ENCODE data around the gene ASNSD1. TPM values are rescaled to one million over a fixed set of nuclear protein-coding genes. Genes with fewer than 3 reads are reported as not detected.
A peak's percentile ranks its signal among the peaks of the same experiment; 100 is the strongest.

ASNSD1 gene
- total and polyA plus RNA-seq, 9 of the 15 experiments (the other 6 are each of a cell fraction or from before 2014, with no cell fraction given) = 23.9 to 56.4 (median 38.3) TPM

- peak overlapping the region; percentile 34 to 71; a peak in 3 of 4 replicates for H3K9ac ChIP-seq (ENCODE audit: insufficient read depth in 1 of 2, low read depth in 2 of 2, low read length in 2 of 2)
- H3K79me2 ChIP-seq (ENCODE audit: control insufficient read depth, insufficient read depth, low read length) = no peaks in the 10 kb centered on the region
- peak in 2 of 4 experiments; percentile 23 to 55 for DNase-seq (ENCODE audit: extremely low read depth in 1 of 4, low spot score in 3 of 4)
- POLR2A ChIA-PET = interaction anchor here (0.7 kb wide), 1 partner anchor 27 kb away, joined by 3 read pairs; no protein-coding TSS in a partner anchor
- CTCF ChIA-PET (ENCODE audit: low intra/inter-chr PET ratio) = no interaction called here
- H3K9me1 ChIP-seq (ENCODE audit: control insufficient read depth, insufficient read depth, low read length) = no peaks in the 10 kb centered on the region
- ATAC-seq = peak; percentile 83
- H4K20me1 ChIP-seq (replicated peaks; ENCODE audit: control insufficient read depth, insufficient read depth, low read length) = no peaks in the 10 kb centered on the region
- H3K4me1 ChIP-seq (replicated peaks in 1 of 2; ENCODE audit: control insufficient read depth in 2 of 2, insufficient read depth in 2 of 2, low read length in 2 of 2) = peaks cover 4 to 9% of the 10 kb centered on the region in 2 experiments; a peak in 4 of 5 replicates
- in situ Hi-C loops (cut with MboI) (no loop called here), intact Hi-C loops (cut with micrococcal nuclease) (no loop called here)
- H3K27me3 ChIP-seq (ENCODE audit: control insufficient read depth in 2 of 2, insufficient read depth in 2 of 2, low read length in 2 of 2) = no peaks in the 10 kb centered on the region
- peak overlapping the region; percentile 13; the same call in 1 of the 2 replicates for H3K4me2 ChIP-seq (ENCODE audit: insufficient read depth, low read length)
- H3K9me3 ChIP-seq (replicated peaks; ENCODE audit: control insufficient read depth, insufficient read depth, low read depth, low read length) = no peaks in the 10 kb centered on the region
- H2AFZ ChIP-seq (ENCODE audit: low read depth, low read length) = peak overlapping the region; percentile 78
- H3K4me3 ChIP-seq = no peak overlapping the region
- 16% methylated on average over 2 of the region's 2 CpGs for WGBS (ENCODE audit: insufficient coverage, low coverage, missing lambda C conversion rate)
- no TSS peak for BruUV-seq (replicated peaks)
- FAIRE-seq = peak; percentile 85
- H3K27ac ChIP-seq (ENCODE audit: extremely low read depth, low read depth, low read length) = peak overlapping the region; percentile 58; the same call in 2 of the 3 replicates
- no peaks in the 10 kb centered on the region for H3K36me3 ChIP-seq (ENCODE audit: control insufficient read depth, insufficient read depth, low read length)
- peak; percentile 81 for TF ChIP-seq NFIC (IDR thresholded peaks at IDR 0.05)
- TF ChIP-seq RREB1 (CRISPR knock-in tag; IDR thresholded peaks at IDR 0.05) = no peak
- TF ChIP-seq ETV1 (tag; conservative IDR thresholded peaks at IDR 0.05; ENCODE audit: low read depth) = no peak
- TF ChIP-seq SPI1 (IDR thresholded peaks at IDR 0.05; ENCODE audit: borderline replicate concordance, low read depth, low read length) = peak; percentile 79; the same call in 1 of the 2 replicates
- peak; percentile 38; the same call in 1 of the 2 replicates for TF ChIP-seq PKNOX1 (IDR thresholded peaks at IDR 0.05)
- TF ChIP-seq ZNF3 (CRISPR knock-in tag; IDR thresholded peaks at IDR 0.05) = peak; percentile 54; the same call in 1 of the 2 replicates
- no peak for TF ChIP-seq ZKSCAN8 (CRISPR knock-in tag; IDR thresholded peaks at IDR 0.05)
- TF ChIP-seq TOE1 (IDR thresholded peaks at IDR 0.05; ENCODE audit: borderline replicate concordance) = no peak
- TF ChIP-seq TOE1 (CRISPR knock-in tag; IDR thresholded peaks at IDR 0.05; ENCODE audit: borderline replicate concordance, low read depth) = no peak
- 0 out of 2 replicates have a peak, but pooled peaks have one; percentile 17 for TF ChIP-seq SMARCE1 (IDR thresholded peaks at IDR 0.05)
- TF ChIP-seq RHOXF2B (CRISPR knock-in tag; conservative IDR thresholded peaks at IDR 0.05) = no peak
- peak; percentile 23; the same call in 1 of the 2 replicates for TF ChIP-seq L3MBTL2 (IDR thresholded peaks at IDR 0.05)
- TF ChIP-seq POLR2H (tag; IDR thresholded peaks at IDR 0.05; ENCODE audit: low read depth) = no peak
- no peak for TF ChIP-seq CREB3L1 (IDR thresholded peaks at IDR 0.05; ENCODE audit: borderline replicate concordance, low read depth)
These were observed 24.4 kb downstream of the ASNSD1 start for GRCh38 chr2:189685540-189686229.
